Muscle layer of colon (tissue), 2 donors: ENCODE results near the gene ERAP2.
"Not testable (repeated sequence)": the region's sequence is repeated elsewhere in the genome, so short reads cannot be mapped to it uniquely, and the experiment has no call there.

ENCODE experiments used
- H3K27ac ChIP-seq: one replicate; pipeline ENCODE4 v1.7.0; 2013; ENCODE audit warnings: low read depth, mild to moderate bottlenecking, low read length, moderate library complexity
- H3K27me3 ChIP-seq, 2 donors: one replicate each; pipeline ENCODE4 v1.7.0; 2013; ENCODE audit warnings: low read length in 2 of 2, mild to moderate bottlenecking in 2 of 2; ENCODE audit not compliant: insufficient read depth in 2 of 2, control insufficient read depth in 1 of 2
- H3K36me3 ChIP-seq: one replicate; pipeline ENCODE4 v1.7.0; 2013; ENCODE audit warnings: mild to moderate bottlenecking, low read length; ENCODE audit not compliant: insufficient read depth
- H3K4me1 ChIP-seq: one replicate; pipeline ENCODE4 v1.7.0; 2013; ENCODE audit warnings: mild to moderate bottlenecking, low read length; ENCODE audit not compliant: insufficient read depth
- H3K4me3 ChIP-seq, 2 donors: one replicate each; pipeline ENCODE4 v1.7.0; 2013; ENCODE audit warnings: low read length in 2 of 2, low read depth in 1 of 2, mild to moderate bottlenecking in 1 of 2, moderate library complexity in 1 of 2
- H3K9ac ChIP-seq: one replicate; pipeline ENCODE4 v1.7.0; 2013; ENCODE audit warnings: low read length
- H3K9me3 ChIP-seq: one replicate; pipeline ENCODE4 v1.7.0; 2013; ENCODE audit warnings: mild to moderate bottlenecking, low read length
- donor health status: abdominal sarcoma.
- donor health status: Adenocarcinoma of cecum.

Gene ERAP2

GRCh38 chr5:96864922-96865530 lies 11.3 kb upstream of the ERAP2 start:
- no peak overlapping the region for H3K27ac ChIP-seq

GRCh38 chr5:96868603-96869371 lies 7.5 kb upstream of the ERAP2 start:
- H3K27me3 ChIP-seq, result no peaks in the 10 kb centered on the region

More at GRCh38 chr5:96864922-96865530, 11.3 kb upstream of the ERAP2 start:
- Histone ChIP-seq H3K9me3 (no peaks in the 10 kb centered on the region), H3K9ac (no peak overlapping the region), H3K4me1 (no peaks in the 10 kb centered on the region), H3K27me3 (no peaks in the 10 kb centered on the region), H3K4me3 (no peak overlapping the region), H3K36me3 (no peaks in the 10 kb centered on the region)

GRCh38 chr5:96869372-96869641 lies 7.0 kb upstream of the ERAP2 start:
- Histone ChIP-seq H3K27me3 (no peaks in the 10 kb centered on the region), H3K4me1 (no peaks in the 10 kb centered on the region), H3K36me3 (no peaks in the 10 kb centered on the region), H3K9me3 (no peaks in the 10 kb centered on the region), H3K9ac (no peak overlapping the region), H3K27ac (no peak overlapping the region), H3K4me3 (no peak overlapping the region)

More at GRCh38 chr5:96868603-96869371, 7.5 kb upstream of the ERAP2 start:
- no peak overlapping the region for H3K27ac ChIP-seq
- H3K9ac ChIP-seq, result no peak overlapping the region
- H3K9me3 ChIP-seq, result no peaks in the 10 kb centered on the region
- no peaks in the 10 kb centered on the region for H3K36me3 ChIP-seq
- no peak overlapping the region for H3K4me3 ChIP-seq
- no peaks in the 10 kb centered on the region for H3K4me1 ChIP-seq

GRCh38 chr5:96870094-96871026 lies 5.9 kb upstream of the ERAP2 start:
- Histone ChIP-seq H3K4me3 (no peak overlapping the region), H3K36me3 (no peaks in the 10 kb centered on the region), H3K27me3 (no peaks in the 10 kb centered on the region), H3K4me1 (peaks cover under 1% of the 10 kb centered on the region), H3K27ac (no peak overlapping the region), H3K9me3 (no peaks in the 10 kb centered on the region), H3K9ac (no peak overlapping the region)

GRCh38 chr5:96871027-96871399 lies 5.3 kb upstream of the ERAP2 start:
- no peak overlapping the region for H3K4me3 ChIP-seq
- H3K9ac ChIP-seq, result no peak overlapping the region
- H3K9me3 ChIP-seq, result no peaks in the 10 kb centered on the region
- H3K4me1 ChIP-seq, result peaks cover 6% of the 10 kb centered on the region
- H3K27me3 ChIP-seq, result no peaks in the 10 kb centered on the region
- H3K27ac ChIP-seq, result no peak overlapping the region
- H3K36me3 ChIP-seq, result no peaks in the 10 kb centered on the region

GRCh38 chr5:96871686-96872085 lies 4.6 kb upstream of the ERAP2 start:
- no peak overlapping the region for H3K9ac ChIP-seq
- no peak overlapping the region for H3K27ac ChIP-seq
- peaks cover 6% of the 10 kb centered on the region for H3K4me1 ChIP-seq
- no peaks in the 10 kb centered on the region for H3K36me3 ChIP-seq
- H3K4me3 ChIP-seq, result no peak overlapping the region
- H3K9me3 ChIP-seq, result no peaks in the 10 kb centered on the region
- no peaks in the 10 kb centered on the region for H3K27me3 ChIP-seq

GRCh38 chr5:96873449-96873848 lies 2.9 kb upstream of the ERAP2 start:
- H3K36me3 ChIP-seq, result no peaks in the 10 kb centered on the region
- no peaks in the 10 kb centered on the region for H3K9me3 ChIP-seq
- H3K27ac ChIP-seq, result no peak overlapping the region
- H3K4me3 ChIP-seq, result no peak overlapping the region
- no peak overlapping the region for H3K9ac ChIP-seq
- peaks cover 12% of the 10 kb centered on the region for H3K4me1 ChIP-seq
- H3K27me3 ChIP-seq, result no peaks in the 10 kb centered on the region

- Histone ChIP-seq H3K36me3 (peaks cover under 1% of the 10 kb centered on the region), H3K4me1 (peaks cover 12% of the 10 kb centered on the region), H3K9me3 (no peaks in the 10 kb centered on the region), H3K4me3 (no peak overlapping the region), H3K27me3 (no peaks in the 10 kb centered on the region), H3K9ac (no peak overlapping the region), H3K27ac (no peak overlapping the region)
These were observed 1.7 kb upstream of the ERAP2 start for GRCh38 chr5:96874631-96875030.

GRCh38 chr5:96875791-96876291 lies 459 bp upstream of the ERAP2 start:
- no peaks in the 10 kb centered on the region for H3K9me3 ChIP-seq

GRCh38 chr5:96876977-96877469 lies 723 bp downstream of the ERAP2 start:
- H3K27me3 ChIP-seq, H3K9ac ChIP-seq, H3K27ac ChIP-seq, H3K9me3 ChIP-seq: not testable (repeated sequence)
- peak overlapping the region in 1 of 2 donors; percentile 49 for H3K4me3 ChIP-seq
- H3K4me1 ChIP-seq, result peaks cover 20% of the 10 kb centered on the region
- peaks cover 16% of the 10 kb centered on the region for H3K36me3 ChIP-seq

More at GRCh38 chr5:96875791-96876291, 459 bp upstream of the ERAP2 start:
- Histone ChIP-seq H3K27me3 (no peaks in the 10 kb centered on the region), H3K4me1 (peaks cover 12% of the 10 kb centered on the region), H3K9ac (peak overlapping the region; percentile 71), H3K4me3 (peak overlapping the region; percentile 62 to 86), H3K36me3 (peaks cover 9% of the 10 kb centered on the region), H3K27ac (peak overlapping the region; percentile 47)

- Histone ChIP-seq H3K27ac (no peak overlapping the region), H3K36me3 (peaks cover 16% of the 10 kb centered on the region), H3K4me3 (no peak overlapping the region)
These were observed 3.4 kb downstream of the ERAP2 start for GRCh38 chr5:96879665-96880064.

More at GRCh38 chr5:96879665-96880064, 3.4 kb downstream of the ERAP2 start:
- Histone ChIP-seq H3K9ac (no peak overlapping the region), H3K9me3 (no peaks in the 10 kb centered on the region), H3K4me1 (peaks cover 23% of the 10 kb centered on the region), H3K27me3 (no peaks in the 10 kb centered on the region)
